Measurements from ENCODE around the gene SLC22A12.

Gene SLC22A12

DNA sequence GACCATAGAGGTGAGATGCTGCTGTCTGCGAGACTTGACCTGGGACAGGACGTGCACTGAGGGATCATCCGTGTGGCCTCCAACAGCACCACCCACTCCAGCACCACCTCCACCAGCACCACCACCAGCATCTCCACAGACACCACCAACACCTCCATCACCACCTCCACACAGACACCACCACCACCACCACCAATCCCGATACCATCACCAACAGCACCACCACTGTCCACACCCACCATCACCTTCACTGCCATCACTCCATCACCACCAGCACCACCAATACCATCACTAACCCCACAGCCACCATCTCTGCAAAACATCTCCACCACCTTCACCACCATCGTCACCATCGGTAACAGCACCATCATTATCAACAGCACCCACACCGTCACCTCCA, 26.6 kb upstream of the SLC22A12 start:
- Histone ChIP-seq H3K4me3 (ENCODE audit: low read depth, low read length) (no peak overlapping the region), H3K27ac (ENCODE audit: low read depth, low read length) (no peak overlapping the region), H3K4me1 (ENCODE audit: control insufficient read depth, insufficient read depth, low read length) (peaks cover 21% of the 10 kb centered on the region), H3K9ac (ENCODE audit: low read depth, low read length) (no peak overlapping the region), H3K36me3 (ENCODE audit: control insufficient read depth, insufficient read depth, low read length) (no peaks in the 10 kb centered on the region), H3K27me3 (ENCODE audit: control insufficient read depth, insufficient read depth, low read length) (no peaks in the 10 kb centered on the region), H3K9me3 (ENCODE audit: control insufficient read depth, insufficient read depth, low read length) (no peaks in the 10 kb centered on the region)

DNA sequence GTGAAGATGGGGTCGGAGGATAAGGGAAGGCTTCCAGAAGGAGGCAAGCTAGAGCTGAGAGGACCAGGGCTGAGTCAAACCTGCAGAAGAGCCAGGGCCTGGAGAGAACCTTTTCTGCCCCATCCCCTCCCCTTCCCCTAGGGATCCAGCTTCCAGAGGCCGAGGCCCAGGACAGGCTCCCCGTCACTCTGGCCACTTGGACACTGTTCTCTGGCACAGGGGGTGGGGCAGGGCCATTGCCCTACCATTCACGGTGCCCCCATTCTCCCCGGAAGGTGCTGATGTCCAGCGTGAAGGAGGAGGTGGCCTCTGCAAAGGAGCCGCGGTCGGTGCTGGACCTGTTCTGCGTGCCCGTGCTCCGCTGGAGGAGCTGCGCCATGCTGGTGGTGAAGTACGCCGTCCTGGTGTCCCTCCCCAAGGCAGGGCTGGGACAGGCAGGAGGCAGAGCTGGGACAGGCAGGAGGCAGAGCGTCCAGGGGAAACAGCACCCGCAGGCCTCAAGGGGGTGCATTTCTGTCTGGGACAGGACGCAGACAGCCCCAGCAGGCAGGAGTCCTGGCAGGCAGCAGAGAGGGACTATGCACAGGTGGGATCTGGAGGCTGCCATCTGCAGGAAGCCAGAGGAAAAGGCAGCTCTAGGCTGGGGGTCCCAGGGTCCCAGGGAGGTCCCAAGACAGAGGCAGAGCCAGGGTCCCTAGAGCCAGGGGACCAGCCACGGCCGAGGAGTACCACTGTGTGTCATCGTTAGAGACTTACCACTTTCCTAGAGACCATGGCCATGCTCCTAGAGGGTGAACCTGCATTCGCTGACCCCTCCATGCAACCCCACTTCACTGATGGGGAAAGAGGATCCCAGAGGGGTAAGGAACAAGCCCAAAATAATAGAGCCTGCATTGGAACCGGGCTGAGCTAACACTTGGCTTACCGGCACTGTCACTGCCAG, 25.8 kb upstream of the SLC22A12 start:
- Histone ChIP-seq H3K9ac (ENCODE audit: low read depth, low read length) (no peak overlapping the region), H3K27ac (ENCODE audit: low read depth, low read length) (peak overlapping the region; percentile 75), H3K36me3 (ENCODE audit: control insufficient read depth, insufficient read depth, low read length) (no peaks in the 10 kb centered on the region), H3K4me3 (ENCODE audit: low read depth, low read length) (no peak overlapping the region), H3K27me3 (ENCODE audit: control insufficient read depth, insufficient read depth, low read length) (no peaks in the 10 kb centered on the region), H3K9me3 (ENCODE audit: control insufficient read depth, insufficient read depth, low read length) (no peaks in the 10 kb centered on the region), H3K4me1 (ENCODE audit: control insufficient read depth, insufficient read depth, low read length) (peaks cover 16% of the 10 kb centered on the region)

DNA sequence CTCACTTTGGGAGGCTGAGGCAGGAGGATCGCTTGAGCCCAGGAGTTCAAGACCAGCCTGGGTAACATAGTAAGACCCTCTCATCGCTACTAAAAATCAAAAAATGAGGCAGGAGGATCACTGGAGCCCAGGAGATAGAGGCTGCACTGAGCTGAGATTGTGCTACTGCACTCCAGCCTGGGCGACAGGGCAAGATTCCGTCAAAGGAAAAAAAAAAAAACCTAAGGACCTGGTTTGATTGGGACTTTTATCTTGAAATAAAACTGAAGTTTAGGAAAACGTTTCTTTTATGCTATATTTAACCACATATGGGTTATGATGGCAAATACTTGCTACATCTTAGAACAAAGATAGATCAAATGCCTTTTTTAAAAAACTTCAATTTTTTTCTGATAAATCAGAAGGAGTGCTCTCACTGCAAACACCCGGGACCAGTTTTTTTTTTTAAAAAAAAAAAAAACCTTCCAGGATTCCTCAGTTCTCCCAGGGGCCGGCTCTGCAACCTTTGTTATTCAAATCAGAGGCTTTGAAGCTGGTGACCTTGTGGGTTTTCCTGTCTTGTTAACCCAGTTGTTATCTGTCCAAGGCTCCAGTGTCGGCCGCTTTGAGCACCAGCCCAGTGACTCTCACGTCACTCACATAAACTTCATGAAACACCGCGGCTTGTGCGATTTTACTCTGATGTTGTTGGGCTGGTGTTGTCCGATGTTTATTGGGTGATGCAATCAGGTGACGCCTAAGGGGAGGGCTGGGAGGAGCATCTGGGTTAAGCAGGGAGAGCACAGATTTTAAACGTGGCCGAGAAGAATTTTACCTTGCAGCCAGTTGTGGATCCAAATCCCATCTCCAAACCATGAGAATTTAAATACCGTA, 24.7 kb upstream of the SLC22A12 start:
- peak overlapping the region; percentile 59 for H3K4me3 ChIP-seq (ENCODE audit: low read depth, low read length)

DNA sequence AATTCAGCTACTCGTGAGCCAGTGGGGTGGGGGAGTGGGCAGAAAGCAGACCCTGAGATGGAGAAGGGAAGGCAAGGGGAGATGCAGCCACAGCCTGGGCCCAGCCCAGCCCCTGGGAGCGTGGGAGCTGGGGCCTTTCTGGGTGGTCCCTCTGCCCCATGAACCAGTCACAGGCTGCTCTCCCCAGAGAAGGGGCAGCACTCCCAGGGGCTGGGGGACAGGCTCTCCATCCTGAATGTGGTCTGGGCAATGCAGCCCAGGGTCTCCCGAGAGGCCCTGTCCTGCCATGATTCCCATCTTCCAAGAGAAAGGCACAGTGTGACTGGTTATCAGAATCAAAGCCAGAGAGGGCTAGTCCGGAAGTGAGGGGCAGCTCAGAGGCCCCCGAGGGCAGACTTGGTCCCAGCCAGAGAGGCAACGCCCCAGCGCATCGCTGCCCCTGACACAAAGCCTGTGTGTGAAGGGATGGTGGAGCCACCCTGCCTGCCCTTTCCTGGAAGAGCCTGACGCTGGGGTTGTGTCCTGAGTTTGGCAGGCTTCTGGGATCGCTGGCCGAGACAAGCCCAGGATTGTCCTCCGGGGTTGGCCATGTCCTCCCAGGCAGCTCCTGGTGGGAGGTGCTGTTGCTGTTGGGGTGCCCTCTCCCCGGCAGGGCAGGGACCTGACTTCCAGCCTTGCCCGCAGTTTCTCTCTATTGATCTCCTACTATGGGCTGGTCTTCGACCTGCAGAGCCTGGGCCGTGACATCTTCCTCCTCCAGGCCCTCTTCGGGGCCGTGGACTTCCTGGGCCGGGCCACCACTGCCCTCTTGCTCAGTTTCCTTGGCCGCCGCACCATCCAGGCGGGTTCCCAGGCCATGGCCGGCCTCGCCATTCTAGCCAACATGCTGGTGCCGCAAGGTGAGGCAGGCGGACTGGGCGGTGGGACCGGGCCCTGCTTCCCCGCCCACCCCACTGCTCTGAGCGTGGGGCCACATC, 23.8 kb upstream of the SLC22A12 start:
- H3K36me3 ChIP-seq (ENCODE audit: control insufficient read depth, insufficient read depth, low read length), result no peaks in the 10 kb centered on the region
- no peaks in the 10 kb centered on the region for H3K9me3 ChIP-seq (ENCODE audit: control insufficient read depth, insufficient read depth, low read length)
- H3K27me3 ChIP-seq (ENCODE audit: control insufficient read depth, insufficient read depth, low read length), result no peaks in the 10 kb centered on the region
- peak overlapping the region; percentile 59 for H3K4me3 ChIP-seq (ENCODE audit: low read depth, low read length)
- H3K27ac ChIP-seq (ENCODE audit: low read depth, low read length), result peak overlapping the region; percentile 75
- peaks cover 16% of the 10 kb centered on the region for H3K4me1 ChIP-seq (ENCODE audit: control insufficient read depth, insufficient read depth, low read length)
- H3K9ac ChIP-seq (ENCODE audit: low read depth, low read length), result peak overlapping the region; percentile 67; the same call in 1 of the 2 replicates

More for the DNA sequence above, 24.7 kb upstream of the SLC22A12 start:
- H3K27me3 ChIP-seq (ENCODE audit: control insufficient read depth, insufficient read depth, low read length), result no peaks in the 10 kb centered on the region
- H3K4me1 ChIP-seq (ENCODE audit: control insufficient read depth, insufficient read depth, low read length), result peaks cover 16% of the 10 kb centered on the region
- H3K9me3 ChIP-seq (ENCODE audit: control insufficient read depth, insufficient read depth, low read length), result no peaks in the 10 kb centered on the region
- no peaks in the 10 kb centered on the region for H3K36me3 ChIP-seq (ENCODE audit: control insufficient read depth, insufficient read depth, low read length)
- H3K9ac ChIP-seq (ENCODE audit: low read depth, low read length), result peak overlapping the region; percentile 67
- H3K27ac ChIP-seq (ENCODE audit: low read depth, low read length), result peak overlapping the region; percentile 75

DNA sequence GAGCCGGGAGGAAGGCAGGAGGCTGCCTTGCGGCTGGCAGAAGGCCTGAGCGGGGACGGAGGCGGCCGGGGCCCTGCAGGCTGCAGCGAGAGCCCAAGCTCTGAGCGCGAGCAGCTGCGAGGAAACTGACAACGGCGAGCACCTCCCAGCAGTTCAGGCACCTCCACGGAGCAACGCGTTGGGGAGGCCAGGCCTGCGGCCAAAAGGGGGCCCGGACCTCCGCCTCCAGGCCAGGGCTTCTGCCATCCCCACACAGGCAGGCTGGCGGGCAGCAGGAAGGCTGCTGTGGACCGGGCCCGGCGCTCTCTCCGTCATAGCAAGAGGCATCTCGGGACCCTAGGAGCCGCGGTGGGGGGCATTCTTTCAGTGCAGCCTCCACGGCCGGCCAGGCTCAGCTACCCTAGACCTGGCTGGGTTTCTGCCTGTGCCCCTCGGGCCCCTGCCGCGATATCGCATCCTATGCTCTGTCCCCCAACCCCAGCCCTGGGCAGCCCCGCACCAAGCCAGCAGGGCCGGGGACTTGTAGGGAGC, 22.9 kb upstream of the SLC22A12 start:
- Histone ChIP-seq H3K4me1 (ENCODE audit: control insufficient read depth, insufficient read depth, low read length) (peaks cover 16% of the 10 kb centered on the region), H3K36me3 (ENCODE audit: control insufficient read depth, insufficient read depth, low read length) (no peaks in the 10 kb centered on the region), H3K4me3 (ENCODE audit: low read depth, low read length) (no peak overlapping the region), H3K27ac (ENCODE audit: low read depth, low read length) (no peak overlapping the region), H3K9ac (ENCODE audit: low read depth, low read length) (no peak overlapping the region), H3K27me3 (ENCODE audit: control insufficient read depth, insufficient read depth, low read length) (no peaks in the 10 kb centered on the region), H3K9me3 (ENCODE audit: control insufficient read depth, insufficient read depth, low read length) (no peaks in the 10 kb centered on the region)

DNA sequence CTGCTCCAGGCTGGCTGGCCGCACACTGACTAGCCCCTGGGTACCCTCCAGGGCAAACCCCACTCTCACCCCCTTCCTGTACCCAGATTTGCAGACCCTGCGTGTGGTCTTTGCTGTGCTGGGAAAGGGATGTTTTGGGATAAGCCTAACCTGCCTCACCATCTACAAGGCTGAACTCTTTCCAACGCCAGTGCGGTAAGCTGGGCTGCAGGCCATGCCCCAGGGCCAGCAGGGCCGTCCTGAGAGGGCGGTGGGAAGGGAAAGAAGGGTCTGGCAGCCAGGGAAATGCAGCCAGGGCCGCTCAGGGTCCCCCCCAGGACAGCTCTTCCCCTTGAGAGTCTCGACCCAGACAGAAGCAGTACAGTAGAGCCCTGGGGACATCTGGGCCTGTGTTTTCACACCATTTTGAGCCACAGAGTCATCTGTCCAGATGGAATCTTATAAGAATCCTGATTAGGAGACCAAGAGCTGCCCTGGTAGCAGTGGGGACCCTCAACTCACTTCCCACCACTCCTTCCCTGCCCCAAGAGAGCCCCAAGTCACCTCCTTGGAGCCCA, 22.4 kb upstream of the SLC22A12 start:
- Histone ChIP-seq H3K27ac (ENCODE audit: low read depth, low read length) (no peak overlapping the region), H3K4me3 (ENCODE audit: low read depth, low read length) (no peak overlapping the region), H3K4me1 (ENCODE audit: control insufficient read depth, insufficient read depth, low read length) (peaks cover 16% of the 10 kb centered on the region), H3K9me3 (ENCODE audit: control insufficient read depth, insufficient read depth, low read length) (no peaks in the 10 kb centered on the region), H3K9ac (ENCODE audit: low read depth, low read length) (no peak overlapping the region), H3K36me3 (ENCODE audit: control insufficient read depth, insufficient read depth, low read length) (no peaks in the 10 kb centered on the region), H3K27me3 (ENCODE audit: control insufficient read depth, insufficient read depth, low read length) (no peaks in the 10 kb centered on the region)

DNA sequence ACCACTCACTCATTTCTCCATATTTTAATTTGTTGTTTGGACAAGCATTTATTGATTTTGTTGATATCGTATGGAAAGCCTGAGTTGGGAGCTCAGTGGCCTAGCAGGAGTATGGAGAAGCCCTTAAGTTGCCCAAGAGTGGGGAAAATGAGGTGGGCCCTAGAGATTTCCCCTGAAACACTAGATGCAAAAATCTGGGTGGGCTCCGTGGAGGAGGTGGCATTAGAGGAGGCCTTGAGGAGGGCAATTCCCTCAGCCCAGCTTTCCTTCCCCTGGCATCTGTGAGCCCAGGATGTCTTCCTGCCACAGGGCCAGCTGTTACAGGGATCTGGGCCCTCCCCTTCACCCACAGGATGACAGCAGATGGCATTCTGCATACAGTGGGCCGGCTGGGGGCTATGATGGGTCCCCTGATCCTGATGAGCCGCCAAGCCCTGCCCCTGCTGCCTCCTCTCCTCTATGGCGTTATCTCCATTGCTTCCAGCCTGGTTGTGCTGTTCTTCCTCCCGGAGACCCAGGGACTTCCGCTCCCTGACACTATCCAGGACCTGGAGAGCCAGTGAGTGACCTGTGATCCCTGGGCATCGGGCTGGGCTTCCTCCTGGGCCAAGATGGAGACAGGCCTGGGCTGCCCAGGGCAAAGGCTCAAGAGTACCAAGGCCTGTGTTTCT, 21.6 kb upstream of the SLC22A12 start:
- H3K9ac ChIP-seq (ENCODE audit: low read depth, low read length), result no peak overlapping the region
- H3K27ac ChIP-seq (ENCODE audit: low read depth, low read length), result no peak overlapping the region
- no peaks in the 10 kb centered on the region for H3K27me3 ChIP-seq (ENCODE audit: control insufficient read depth, insufficient read depth, low read length)
- no peak overlapping the region for H3K4me3 ChIP-seq (ENCODE audit: low read depth, low read length)
- H3K4me1 ChIP-seq (ENCODE audit: control insufficient read depth, insufficient read depth, low read length), result peaks cover 16% of the 10 kb centered on the region
- no peaks in the 10 kb centered on the region for H3K9me3 ChIP-seq (ENCODE audit: control insufficient read depth, insufficient read depth, low read length)
- no peaks in the 10 kb centered on the region for H3K36me3 ChIP-seq (ENCODE audit: control insufficient read depth, insufficient read depth, low read length)

DNA sequence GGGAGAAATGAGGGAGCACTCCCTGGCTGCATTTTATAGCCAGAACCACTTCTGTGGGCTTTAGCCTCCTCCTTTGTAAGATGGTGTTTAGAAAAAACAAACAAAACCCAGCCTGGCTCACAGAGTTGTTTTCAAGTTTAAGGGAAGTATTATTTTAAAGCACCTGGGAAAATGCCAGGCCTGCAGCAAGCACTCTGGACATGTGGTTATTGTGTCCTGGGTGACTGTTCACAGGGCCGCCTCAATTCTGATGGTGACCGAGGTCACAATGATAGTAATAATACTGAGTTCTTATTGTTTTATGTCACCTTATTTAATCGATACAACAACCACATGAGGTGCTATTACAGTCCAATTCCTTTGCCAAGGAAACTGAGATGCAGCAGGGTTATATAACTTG, 20.7 kb upstream of the SLC22A12 start:
- Histone ChIP-seq H3K36me3 (ENCODE audit: control insufficient read depth, insufficient read depth, low read length) (no peaks in the 10 kb centered on the region), H3K9ac (ENCODE audit: low read depth, low read length) (no peak overlapping the region), H3K27ac (ENCODE audit: low read depth, low read length) (no peak overlapping the region), H3K4me3 (ENCODE audit: low read depth, low read length) (no peak overlapping the region), H3K4me1 (ENCODE audit: control insufficient read depth, insufficient read depth, low read length) (peaks cover 16% of the 10 kb centered on the region), H3K27me3 (ENCODE audit: control insufficient read depth, insufficient read depth, low read length) (no peaks in the 10 kb centered on the region), H3K9me3 (ENCODE audit: control insufficient read depth, insufficient read depth, low read length) (no peaks in the 10 kb centered on the region)

DNA sequence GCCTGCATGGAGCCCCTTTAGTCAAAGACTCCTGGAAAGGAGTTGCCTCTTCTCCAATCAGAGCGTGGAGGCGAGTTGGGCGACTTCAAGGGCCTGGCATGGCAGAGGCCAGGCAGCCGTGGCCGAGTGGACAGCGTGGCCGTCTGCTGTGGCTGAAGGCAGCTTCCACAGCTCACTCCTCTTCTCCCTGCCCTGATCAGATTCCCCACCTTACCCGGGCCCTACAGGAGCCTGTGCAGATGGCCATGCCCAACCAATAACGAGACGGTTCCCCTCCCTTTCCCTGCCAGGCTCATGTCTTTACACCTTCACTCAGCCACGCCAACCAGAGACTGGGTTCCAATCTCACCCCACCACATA, 20.0 kb upstream of the SLC22A12 start:
- Histone ChIP-seq H3K4me3 (ENCODE audit: low read depth, low read length) (no peak overlapping the region), H3K4me1 (ENCODE audit: control insufficient read depth, insufficient read depth, low read length) (peaks cover 14% of the 10 kb centered on the region), H3K9ac (ENCODE audit: low read depth, low read length) (no peak overlapping the region), H3K27ac (ENCODE audit: low read depth, low read length) (no peak overlapping the region), H3K9me3 (ENCODE audit: control insufficient read depth, insufficient read depth, low read length) (no peaks in the 10 kb centered on the region), H3K27me3 (ENCODE audit: control insufficient read depth, insufficient read depth, low read length) (no peaks in the 10 kb centered on the region), H3K36me3 (ENCODE audit: control insufficient read depth, insufficient read depth, low read length) (no peaks in the 10 kb centered on the region)
